Inferior parietal cortex (tissue), 1 donor: Measurements from ENCODE around the gene MYCL.

Experiments
- DNase-seq: peaks from one replicate; pipeline ENCODE4 v3.0.0-alpha.2; 2016; ENCODE audit errors: extremely low spot score

Gene MYCL

GRCh38 chr1:39852876-39853275, 48.8 kb downstream of the MYCL start:
- no peak for DNase-seq

- no peak for DNase-seq
These were observed 49.4 kb downstream of the MYCL start for GRCh38 chr1:39852214-39852791.

DNA sequence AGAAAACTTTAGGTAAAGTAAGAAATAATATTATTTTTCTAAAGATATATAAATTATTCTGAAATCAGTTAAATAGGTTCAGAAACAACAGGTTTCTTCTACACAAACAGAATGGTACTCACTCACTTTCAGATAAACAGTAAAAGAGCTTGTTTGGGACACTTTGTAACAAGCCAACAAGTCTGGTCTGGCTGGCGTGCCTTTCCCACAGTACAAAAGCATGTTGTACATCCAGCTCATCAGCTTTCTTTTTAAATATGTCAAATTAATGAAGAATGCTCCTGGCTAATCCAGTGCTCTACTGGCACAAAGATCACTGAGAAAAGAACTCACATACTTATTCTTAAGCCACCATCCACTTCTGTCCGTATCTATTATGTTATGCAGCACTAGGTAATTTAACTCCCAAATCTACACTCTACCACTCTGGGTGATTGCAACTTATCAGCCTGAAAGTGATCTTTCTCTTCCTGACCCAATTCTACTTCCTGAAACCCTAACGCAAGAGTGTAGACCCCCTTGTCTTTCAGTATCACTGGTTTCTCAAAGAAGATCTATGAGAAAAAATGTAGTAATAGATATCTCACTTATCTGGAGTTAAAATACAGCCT, 51.0 kb downstream of the MYCL start:
- DNase-seq: no peak

DNA sequence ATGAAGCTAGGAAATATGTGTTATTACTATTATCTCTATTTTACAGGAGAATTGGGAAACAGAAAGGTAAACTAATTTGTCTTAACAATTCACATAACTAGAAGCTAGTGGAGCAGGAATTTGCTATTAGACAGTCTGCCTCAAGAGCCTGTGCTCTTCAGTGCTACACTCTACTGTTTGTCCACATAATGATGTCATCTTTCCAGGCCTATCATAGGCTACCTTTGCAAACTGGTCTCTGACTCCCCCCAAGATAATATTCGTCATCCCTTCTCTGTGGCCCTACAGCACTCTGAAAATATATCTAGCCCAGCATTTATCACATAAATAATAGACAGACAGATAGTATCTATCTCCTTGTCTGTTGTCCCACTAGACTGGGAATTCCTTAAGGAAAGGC, 52.5 kb downstream of the MYCL start:
- DNase-seq: no peak

DNA sequence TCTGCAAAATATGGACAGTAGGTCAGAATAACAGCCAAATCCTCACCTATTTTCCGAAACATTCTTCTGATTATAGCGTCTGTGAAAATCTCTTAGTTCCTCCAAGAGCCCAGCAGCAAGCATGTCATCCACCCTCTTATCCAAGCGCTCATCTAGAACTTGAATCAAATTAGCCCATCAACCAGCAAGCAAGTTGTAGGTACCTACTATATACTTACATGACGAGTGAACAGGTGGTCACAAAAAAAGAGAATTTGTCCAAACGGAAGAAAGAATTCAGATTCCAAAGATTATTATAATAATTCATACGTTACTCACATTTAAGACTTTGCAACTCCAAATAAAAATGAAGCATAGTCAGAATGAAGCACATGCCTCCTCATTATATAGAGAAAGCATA, 53.8 kb downstream of the MYCL start:
- no peak for DNase-seq

- DNase-seq: no peak
These were observed 54.9 kb downstream of the MYCL start for GRCh38 chr1:39846796-39847195.

GRCh38 chr1:39845569-39846566, 55.8 kb downstream of the MYCL start:
- DNase-seq: peak; percentile 59
